Karpas-422 (cell line): Measurements from ENCODE around the gene CCDC110. TPM values are rescaled to one million over a fixed set of nuclear protein-coding genes. Genes with fewer than 3 reads are reported as not detected.
"Not testable (repeated sequence)": the region's sequence is repeated elsewhere in the genome, so short reads cannot be mapped to it uniquely, and the experiment has no call there.

Experiments used
- DNase-seq: peaks from one replicate; pipeline ENCODE4 v3.0.0-alpha.2; 2015
- H2AFZ ChIP-seq: fragments of 200-600 bp; sonication (generic); 2 replicates; pipeline ENCODE4 v1.6.1; 2014; ENCODE audit warnings: antibody characterized with exemption, low read length, mixed read lengths
- H3K27ac ChIP-seq: fragments of 200-600 bp; sonication (generic); 2 replicates; pipeline ENCODE4 v1.5.1; 2014; ENCODE audit warnings: mild to moderate bottlenecking, low read length, moderate library complexity
- H3K27me3 ChIP-seq: fragments of 200-600 bp; sonication (generic); 2 replicates; pipeline ENCODE4 v1.6.1; 2014; ENCODE audit warnings: low read length, mixed read lengths
- H3K36me3 ChIP-seq: fragments of 200-600 bp; sonication (generic); 2 replicates; pipeline ENCODE4 v1.6.1; 2014; ENCODE audit warnings: low read length, mixed read lengths; ENCODE audit not compliant: insufficient read depth
- H3K4me1 ChIP-seq: fragments of 200-600 bp; sonication (generic); 2 replicates; pipeline ENCODE4 v1.6.1; 2014; ENCODE audit warnings: mild to moderate bottlenecking, low read length, mixed read lengths
- H3K4me2 ChIP-seq: fragments of 200-600 bp; sonication (generic); 2 replicates; pipeline ENCODE4 v1.6.1; 2014; ENCODE audit warnings: low read length, low read depth, mild to moderate bottlenecking; ENCODE audit not compliant: poor library complexity, severe bottlenecking
- H3K4me3 ChIP-seq: fragments of 200-600 bp; sonication (generic); 2 replicates; pipeline ENCODE4 v1.5.1; 2014; ENCODE audit warnings: mild to moderate bottlenecking, antibody characterized with exemption, low read length, mixed read lengths
- H3K79me2 ChIP-seq: fragments of 200-600 bp; sonication (generic); 2 replicates; pipeline ENCODE4 v1.6.1; 2014; ENCODE audit warnings: mild to moderate bottlenecking, low read length, mixed read lengths
- H3K9ac ChIP-seq: fragments of 200-600 bp; sonication (generic); 2 replicates; pipeline ENCODE4 v1.6.0; 2014; ENCODE audit warnings: low read length
- H3K9me2 ChIP-seq: fragments of 200-600 bp; sonication (generic), shearing (Covaris generic); replicated peaks from 2 replicates; pipeline ENCODE4 v1.6.0; 2014; ENCODE audit warnings: mild to moderate bottlenecking, low read length, moderate library complexity; ENCODE audit not compliant: insufficient read depth
- H3K9me3 ChIP-seq: fragments of 300-700, 200-600 bp; sonication (generic); 2 replicates; pipeline ENCODE4 v1.6.1; 2014; ENCODE audit warnings: low read length, mixed read lengths
- H4K20me1 ChIP-seq: fragments of 200-600 bp; sonication (generic); 2 replicates; pipeline ENCODE4 v1.6.1; 2014; ENCODE audit warnings: mild to moderate bottlenecking, antibody characterized with exemption, low read length, low read depth; ENCODE audit not compliant: insufficient read depth
- total RNA-seq: library from RNA; depleted of rRNA; stranded (reverse); fragments of >200 nt; shearing (Covaris generic); gene quantifications from 2 replicates; pipeline ENCODE4 v1.2.3, GENCODE V29; 2014; ENCODE audit warnings: low replicate concordance

Gene CCDC110
- total RNA-seq, 1 experiment from 2014 or later, result 2.2 TPM

- H3K9me2 ChIP-seq, H3K4me2 ChIP-seq: not testable (repeated sequence)
Measured at GRCh38 chr4:185511243-185511642, 39.7 kb upstream of the CCDC110 start.

GRCh38 chr4:185510806-185511205 lies 39.3 kb upstream of the CCDC110 start:
- no peaks in the 10 kb centered on the region for H4K20me1 ChIP-seq
- H2AFZ ChIP-seq, result no peak overlapping the region
- H3K4me2 ChIP-seq, result no peak overlapping the region
- H3K4me1 ChIP-seq, result no peaks in the 10 kb centered on the region
- no peak overlapping the region for H3K4me3 ChIP-seq
- no peak overlapping the region for H3K9ac ChIP-seq
- DNase-seq, result no peak
- no peak overlapping the region for H3K27ac ChIP-seq
- no peaks in the 10 kb centered on the region for H3K27me3 ChIP-seq
- no peaks in the 10 kb centered on the region for H3K9me2 ChIP-seq
- H3K79me2 ChIP-seq, result no peaks in the 10 kb centered on the region
- no peaks in the 10 kb centered on the region for H3K9me3 ChIP-seq
- H3K36me3 ChIP-seq, result no peaks in the 10 kb centered on the region

More at GRCh38 chr4:185511243-185511642, 39.7 kb upstream of the CCDC110 start:
- not testable (repeated sequence) for H3K4me1 ChIP-seq, H3K79me2 ChIP-seq, H3K4me3 ChIP-seq, H2AFZ ChIP-seq, H3K36me3 ChIP-seq, H4K20me1 ChIP-seq, H3K9ac ChIP-seq, H3K27me3 ChIP-seq, DNase-seq, H3K27ac ChIP-seq, H3K9me3 ChIP-seq

GRCh38 chr4:185508181-185508580 lies 36.6 kb upstream of the CCDC110 start:
- H2AFZ ChIP-seq, result no peak overlapping the region
- no peaks in the 10 kb centered on the region for H3K9me2 ChIP-seq
- H3K4me1 ChIP-seq, result no peaks in the 10 kb centered on the region
- H3K27me3 ChIP-seq, result no peaks in the 10 kb centered on the region
- no peak overlapping the region for H3K4me3 ChIP-seq
- DNase-seq, result no peak
- H3K79me2 ChIP-seq, result no peaks in the 10 kb centered on the region
- H3K9me3 ChIP-seq, result no peaks in the 10 kb centered on the region
- no peaks in the 10 kb centered on the region for H4K20me1 ChIP-seq
- H3K9ac ChIP-seq, result no peak overlapping the region
- H3K27ac ChIP-seq, result no peak overlapping the region
- H3K4me2 ChIP-seq, result no peak overlapping the region
- no peaks in the 10 kb centered on the region for H3K36me3 ChIP-seq

- H3K4me2 ChIP-seq, result no peak overlapping the region
- no peak overlapping the region for H2AFZ ChIP-seq
Measured at GRCh38 chr4:185506422-185506821, 34.9 kb upstream of the CCDC110 start.

GRCh38 chr4:185504098-185505047 lies 32.8 kb upstream of the CCDC110 start:
- Histone ChIP-seq H3K36me3 (no peaks in the 10 kb centered on the region), H2AFZ (no peak overlapping the region), H3K79me2 (no peaks in the 10 kb centered on the region), H3K4me3 (no peak overlapping the region), H4K20me1 (no peaks in the 10 kb centered on the region), H3K4me1 (no peaks in the 10 kb centered on the region), H3K9me3 (no peaks in the 10 kb centered on the region), H3K9ac (no peak overlapping the region), H3K9me2 (no peaks in the 10 kb centered on the region), H3K27me3 (no peaks in the 10 kb centered on the region), H3K4me2 (no peak overlapping the region), H3K27ac (no peak overlapping the region)
- DNase-seq, result no peak

More at GRCh38 chr4:185506422-185506821, 34.9 kb upstream of the CCDC110 start:
- Histone ChIP-seq H3K9me2 (no peaks in the 10 kb centered on the region), H3K27ac (no peak overlapping the region), H3K27me3 (no peaks in the 10 kb centered on the region), H4K20me1 (no peaks in the 10 kb centered on the region), H3K36me3 (no peaks in the 10 kb centered on the region), H3K79me2 (no peaks in the 10 kb centered on the region), H3K4me1 (no peaks in the 10 kb centered on the region), H3K9me3 (no peaks in the 10 kb centered on the region), H3K4me3 (no peak overlapping the region), H3K9ac (no peak overlapping the region)
- no peak for DNase-seq

GRCh38 chr4:185502386-185502785 lies 30.9 kb upstream of the CCDC110 start:
- no peaks in the 10 kb centered on the region for H3K27me3 ChIP-seq
- H3K79me2 ChIP-seq, result no peaks in the 10 kb centered on the region
- H4K20me1 ChIP-seq, result no peaks in the 10 kb centered on the region
- no peaks in the 10 kb centered on the region for H3K9me2 ChIP-seq
- H3K9ac ChIP-seq, result no peak overlapping the region
- no peak for DNase-seq
- H2AFZ ChIP-seq, result no peak overlapping the region
- H3K4me1 ChIP-seq, result no peaks in the 10 kb centered on the region
- no peak overlapping the region for H3K4me2 ChIP-seq
- no peak overlapping the region for H3K4me3 ChIP-seq
- no peaks in the 10 kb centered on the region for H3K9me3 ChIP-seq
- no peak overlapping the region for H3K27ac ChIP-seq
- H3K36me3 ChIP-seq, result no peaks in the 10 kb centered on the region

GRCh38 chr4:185500576-185500975 lies 29.0 kb upstream of the CCDC110 start:
- no peak overlapping the region for H3K9ac ChIP-seq
- DNase-seq, result no peak
- H3K4me3 ChIP-seq, result no peak overlapping the region
- no peaks in the 10 kb centered on the region for H3K36me3 ChIP-seq
- H3K9me3 ChIP-seq, result no peaks in the 10 kb centered on the region
- H2AFZ ChIP-seq, result no peak overlapping the region
- no peak overlapping the region for H3K4me2 ChIP-seq
- no peaks in the 10 kb centered on the region for H3K79me2 ChIP-seq
- no peak overlapping the region for H3K27ac ChIP-seq
- no peaks in the 10 kb centered on the region for H3K27me3 ChIP-seq
- H3K9me2 ChIP-seq, result no peaks in the 10 kb centered on the region
- H4K20me1 ChIP-seq, result no peaks in the 10 kb centered on the region
- H3K4me1 ChIP-seq, result no peaks in the 10 kb centered on the region

GRCh38 chr4:185500035-185500434 lies 28.5 kb upstream of the CCDC110 start:
- Histone ChIP-seq H3K9me3 (no peaks in the 10 kb centered on the region), H3K4me3 (no peak overlapping the region), H3K79me2 (no peaks in the 10 kb centered on the region), H3K36me3 (no peaks in the 10 kb centered on the region), H3K4me1 (no peaks in the 10 kb centered on the region), H2AFZ (no peak overlapping the region), H3K27me3 (no peaks in the 10 kb centered on the region), H3K9ac (no peak overlapping the region), H3K27ac (no peak overlapping the region), H4K20me1 (no peaks in the 10 kb centered on the region), H3K4me2 (no peak overlapping the region), H3K9me2 (no peaks in the 10 kb centered on the region)
- DNase-seq, result no peak
